Activated naive CD4-positive, alpha-beta T cell (primary cell): ENCODE data around the gene SECTM1.
"Not testable (repeated sequence)": the region's sequence is repeated elsewhere in the genome, so short reads cannot be mapped to it uniquely, and the experiment has no call there.

Experiments
- DNase-seq, 4 experiments: peaks; one replicate each; lab custom pipeline; 2025; lab: John Stamatoyannopoulos, UW

Gene SECTM1

GRCh38 chr17:82333279-82334171 lies at the start of gene SECTM1:
SECTM1 (minus strand) TSS chr17:82333766; CDS start chr17:82327240, 6,526 bp downstream.
- no peak for DNase-seq

GRCh38 chr17:82382933-82383255 lies 49.3 kb upstream of the SECTM1 start:
- DNase-seq, result no peak

- not testable (repeated sequence) for DNase-seq
These were observed 48.8 kb upstream of the SECTM1 start for GRCh38 chr17:82382220-82382932.

- not testable (repeated sequence) for DNase-seq
These were observed 48.1 kb upstream of the SECTM1 start for GRCh38 chr17:82381703-82382009.

- DNase-seq, result no peak
These were observed 47.5 kb upstream of the SECTM1 start for GRCh38 chr17:82380860-82381702.

GRCh38 chr17:82378741-82379021 lies 45.1 kb upstream of the SECTM1 start:
- no peak for DNase-seq

- DNase-seq, result no peak
These were observed 44.6 kb upstream of the SECTM1 start for GRCh38 chr17:82377924-82378740.

- not testable (repeated sequence) for DNase-seq
These were observed 43.7 kb upstream of the SECTM1 start for GRCh38 chr17:82377294-82377693.

- DNase-seq, result no peak
These were observed 42.6 kb upstream of the SECTM1 start for GRCh38 chr17:82376042-82376730.

- DNase-seq, result no peak
These were observed 41.9 kb upstream of the SECTM1 start for GRCh38 chr17:82375359-82376041.

- no peak for DNase-seq
These were observed 41.2 kb upstream of the SECTM1 start for GRCh38 chr17:82374626-82375331.

GRCh38 chr17:82373731-82374625 lies 40.4 kb upstream of the SECTM1 start:
- no peak for DNase-seq

GRCh38 chr17:82373072-82373452 lies 39.5 kb upstream of the SECTM1 start:
- not testable (repeated sequence) for DNase-seq

GRCh38 chr17:82372249-82373071 lies 38.9 kb upstream of the SECTM1 start:
- DNase-seq, result no peak

- no peak for DNase-seq
These were observed 38.0 kb upstream of the SECTM1 start, which contains the start of gene UTS2R for GRCh38 chr17:82371333-82372248. UTS2R (plus strand) TSS chr17:82371765; CDS start chr17:82374325, 2,560 bp downstream.

- no peak for DNase-seq
These were observed 37.1 kb upstream of the SECTM1 start for GRCh38 chr17:82370471-82371332.
